GM18499 (cell line): Measurements from ENCODE around the gene FBXO4.
"Not testable (repeated sequence)": the region's sequence is repeated elsewhere in the genome, so short reads cannot be mapped to it uniquely, and the experiment has no call there.

Experiments
- ATAC-seq: cut with Tn5 transposase; IDR thresholded peaks from one replicate; pipeline ENCODE4 v1.9.1; 2021; ENCODE audit warnings: moderate number of reproducible peaks; ENCODE audit not compliant: insufficient read depth, unreplicated experiment

Gene FBXO4

GRCh38 chr5:41978676-41979075 is 53.6 kb downstream of the FBXO4 start:
- ATAC-seq, result no peak

GRCh38 chr5:41980396-41980795 is 55.3 kb downstream of the FBXO4 start:
- no peak for ATAC-seq

GRCh38 chr5:41980870-41981269 is 55.8 kb downstream of the FBXO4 start:
- no peak for ATAC-seq

- not testable (repeated sequence) for ATAC-seq
Measured at GRCh38 chr5:41982858-41983257, 57.8 kb downstream of the FBXO4 start.

- ATAC-seq, result no peak
Measured at GRCh38 chr5:41983284-41983683, 58.2 kb downstream of the FBXO4 start.

- ATAC-seq, result no peak
Measured at GRCh38 chr5:41985945-41986695, 61.0 kb downstream of the FBXO4 start.
